ENCODE results near the gene PRKCB.

Gene PRKCB

GRCh38 chr16:23959072-23959751 lies 123.4 kb downstream of the PRKCB start:
- no peaks in the 10 kb centered on the region for H3K4me1 ChIP-seq (ENCODE audit: low read length)
- peaks cover 25% of the 10 kb centered on the region for H3K27me3 ChIP-seq (ENCODE audit: low read depth, low read length)
- H3K9me3 ChIP-seq (ENCODE audit: insufficient read depth, low read length): no peaks in the 10 kb centered on the region
- no peak overlapping the region for H3K27ac ChIP-seq (ENCODE audit: low read length)
- no peak for TF ChIP-seq CTCF (IDR thresholded peaks at IDR 0.05; ENCODE audit: low read depth, low read length)
- no peak for TF ChIP-seq EZH2phosphoT487 (IDR thresholded peaks at IDR 0.05; ENCODE audit: low read depth)
- no peak overlapping the region for H2AFZ ChIP-seq (ENCODE audit: low read depth, low read length)
- no peak overlapping the region for H3K4me3 ChIP-seq (ENCODE audit: low read length)
- no peak overlapping the region for H3K9ac ChIP-seq (ENCODE audit: low read length)
- H3K36me3 ChIP-seq (replicated peaks; ENCODE audit: low read depth, low read length): no peaks in the 10 kb centered on the region
- no peaks in the 10 kb centered on the region for H4K20me1 ChIP-seq (ENCODE audit: insufficient read depth, low read length)
- H3K4me2 ChIP-seq (ENCODE audit: low read length): no peak overlapping the region
- H3K79me2 ChIP-seq (ENCODE audit: low read length): no peaks in the 10 kb centered on the region

- Histone ChIP-seq H3K36me3 (replicated peaks; ENCODE audit: low read depth, low read length) (no peaks in the 10 kb centered on the region), H3K4me2 (ENCODE audit: low read length) (no peak overlapping the region), H3K27me3 (ENCODE audit: low read depth, low read length) (peaks cover 28% of the 10 kb centered on the region), H3K79me2 (ENCODE audit: low read length) (no peaks in the 10 kb centered on the region), H2AFZ (ENCODE audit: low read depth, low read length) (no peak overlapping the region), H3K9ac (ENCODE audit: low read length) (no peak overlapping the region), H3K4me1 (ENCODE audit: low read length) (no peaks in the 10 kb centered on the region), H3K27ac (ENCODE audit: low read length) (no peak overlapping the region), H3K9me3 (ENCODE audit: insufficient read depth, low read length) (no peaks in the 10 kb centered on the region), H4K20me1 (ENCODE audit: insufficient read depth, low read length) (no peaks in the 10 kb centered on the region), H3K4me3 (ENCODE audit: low read length) (no peak overlapping the region)
- TF ChIP-seq EZH2phosphoT487 (IDR thresholded peaks at IDR 0.05; ENCODE audit: low read depth) (no peak), CTCF (IDR thresholded peaks at IDR 0.05; ENCODE audit: low read depth, low read length) (no peak)
These were observed 123.9 kb downstream of the PRKCB start for GRCh38 chr16:23959752-23960072.

- H4K20me1 ChIP-seq (ENCODE audit: insufficient read depth, low read length): no peaks in the 10 kb centered on the region
- H2AFZ ChIP-seq (ENCODE audit: low read depth, low read length): no peak overlapping the region
- H3K79me2 ChIP-seq (ENCODE audit: low read length): no peaks in the 10 kb centered on the region
- TF ChIP-seq CTCF (IDR thresholded peaks at IDR 0.05; ENCODE audit: low read depth, low read length): no peak
- TF ChIP-seq EZH2phosphoT487 (IDR thresholded peaks at IDR 0.05; ENCODE audit: low read depth): no peak
- H3K9me3 ChIP-seq (ENCODE audit: insufficient read depth, low read length): no peaks in the 10 kb centered on the region
- no peak overlapping the region for H3K4me3 ChIP-seq (ENCODE audit: low read length)
- H3K27ac ChIP-seq (ENCODE audit: low read length): no peak overlapping the region
- H3K36me3 ChIP-seq (replicated peaks; ENCODE audit: low read depth, low read length): no peaks in the 10 kb centered on the region
- no peak overlapping the region for H3K9ac ChIP-seq (ENCODE audit: low read length)
- H3K4me2 ChIP-seq (ENCODE audit: low read length): no peak overlapping the region
- H3K27me3 ChIP-seq (ENCODE audit: low read depth, low read length): peaks cover 27% of the 10 kb centered on the region
- H3K4me1 ChIP-seq (ENCODE audit: low read length): no peaks in the 10 kb centered on the region
These were observed 124.5 kb downstream of the PRKCB start for GRCh38 chr16:23960081-23960885.

- no peak overlapping the region for H3K4me3 ChIP-seq (ENCODE audit: low read length)
- TF ChIP-seq EZH2phosphoT487 (IDR thresholded peaks at IDR 0.05; ENCODE audit: low read depth) (no peak), CTCF (IDR thresholded peaks at IDR 0.05; ENCODE audit: low read depth, low read length) (no peak)
- no peak overlapping the region for H2AFZ ChIP-seq (ENCODE audit: low read depth, low read length)
- peaks cover 23% of the 10 kb centered on the region for H3K27me3 ChIP-seq (ENCODE audit: low read depth, low read length)
- no peaks in the 10 kb centered on the region for H3K36me3 ChIP-seq (replicated peaks; ENCODE audit: low read depth, low read length)
- no peak overlapping the region for H3K4me2 ChIP-seq (ENCODE audit: low read length)
- H3K9me3 ChIP-seq (ENCODE audit: insufficient read depth, low read length): no peaks in the 10 kb centered on the region
- H4K20me1 ChIP-seq (ENCODE audit: insufficient read depth, low read length): no peaks in the 10 kb centered on the region
- no peaks in the 10 kb centered on the region for H3K4me1 ChIP-seq (ENCODE audit: low read length)
- no peak overlapping the region for H3K27ac ChIP-seq (ENCODE audit: low read length)
- H3K9ac ChIP-seq (ENCODE audit: low read length): no peak overlapping the region
- H3K79me2 ChIP-seq (ENCODE audit: low read length): no peaks in the 10 kb centered on the region
These were observed 126.2 kb downstream of the PRKCB start for GRCh38 chr16:23962001-23962400.

All from OCI-LY3 (cell line).